Measurements from ENCODE around the gene TMEM72.
A peak's percentile ranks its signal among the peaks of the same experiment; 100 is the strongest.

Gene TMEM72

DNA sequence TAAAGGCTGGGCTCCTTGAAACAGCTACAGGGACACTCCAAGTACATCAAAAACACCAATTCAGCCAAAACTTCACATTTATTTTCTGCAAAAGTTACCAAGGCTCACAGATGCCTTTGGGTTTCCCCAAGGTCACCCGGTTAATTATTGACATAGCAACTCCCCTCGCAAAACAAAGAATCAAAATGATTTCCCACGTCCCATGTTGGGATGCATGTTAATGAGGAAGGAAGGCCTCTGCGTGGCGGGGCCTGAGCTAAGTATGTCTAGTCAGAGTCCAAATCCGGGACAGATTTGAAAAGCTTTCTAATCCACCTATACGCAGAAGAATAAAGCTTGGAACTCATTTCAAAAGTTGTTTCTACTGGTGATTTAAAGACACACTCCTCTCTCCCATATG, 535 bp upstream of the TMEM72 start:
- no peak for DNase-seq
- in situ Hi-C loops (cut with MboI; ENCODE audit: low pct_unique_long_range_greater_than_20kb, low sequenced_read_pairs), result no loop called here

GRCh38 chr10:44911951-44912350, 814 bp downstream of the TMEM72 start:
- in situ Hi-C loops (cut with MboI; ENCODE audit: low pct_unique_long_range_greater_than_20kb, low sequenced_read_pairs), result no loop called here
- no peak for DNase-seq

- DNase-seq, result peak; percentile 16
- in situ Hi-C loops (cut with MboI; ENCODE audit: low pct_unique_long_range_greater_than_20kb, low sequenced_read_pairs), result no loop called here
Observed at GRCh38 chr10:44913350-44914081, 2.4 kb downstream of the TMEM72 start.

DNA sequence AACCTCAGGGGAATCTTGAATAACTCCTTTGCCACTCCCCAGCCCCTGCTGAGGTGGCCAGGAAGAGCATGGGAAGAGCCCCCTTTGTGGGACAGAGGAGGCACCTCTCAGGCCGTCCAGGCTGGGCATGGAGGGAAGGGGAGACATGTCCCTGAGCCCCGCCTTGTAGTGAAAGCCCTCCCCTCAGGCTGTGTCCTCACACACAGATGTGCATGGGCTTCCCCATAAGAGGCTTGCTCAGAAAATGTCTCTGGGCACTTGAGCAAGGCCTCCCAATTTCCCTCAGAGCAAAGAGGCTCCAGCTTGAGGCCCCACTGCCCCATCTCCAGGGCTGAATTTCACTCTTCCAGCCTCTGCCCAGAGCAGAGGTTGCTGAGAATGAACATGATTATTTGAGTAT, 3.8 kb downstream of the TMEM72 start:
- no peak for DNase-seq

DNA sequence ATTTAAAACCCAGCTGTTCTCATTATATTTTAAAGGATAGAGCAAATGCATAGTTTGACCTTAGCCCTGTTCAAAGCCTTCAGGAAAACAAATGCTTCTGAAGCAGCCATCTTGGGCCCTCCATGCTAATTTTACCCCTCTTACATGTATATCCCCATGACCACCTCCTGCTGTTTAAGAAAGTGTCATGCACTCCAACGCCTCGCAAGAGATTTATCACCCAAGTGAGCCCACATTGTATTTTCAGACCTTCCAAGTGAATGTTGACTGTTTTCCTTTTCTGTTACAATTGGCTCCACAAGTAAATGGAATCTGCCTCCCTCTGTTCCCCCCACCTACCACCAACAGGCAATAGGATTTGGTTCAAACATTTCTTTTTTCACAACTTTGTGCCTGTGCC, 5.3 kb downstream of the TMEM72 start:
- in situ Hi-C loops (cut with MboI; ENCODE audit: low pct_unique_long_range_greater_than_20kb, low sequenced_read_pairs), result no loop called here
- no peak for DNase-seq

More for the DNA sequence above, 3.8 kb downstream of the TMEM72 start:
- in situ Hi-C loops (cut with MboI; ENCODE audit: low pct_unique_long_range_greater_than_20kb, low sequenced_read_pairs), result no loop called here

- in situ Hi-C loops (cut with MboI; ENCODE audit: low pct_unique_long_range_greater_than_20kb, low sequenced_read_pairs), result no loop called here
- no peak for DNase-seq
Observed at GRCh38 chr10:44917848-44918247, 6.7 kb downstream of the TMEM72 start.

DNA sequence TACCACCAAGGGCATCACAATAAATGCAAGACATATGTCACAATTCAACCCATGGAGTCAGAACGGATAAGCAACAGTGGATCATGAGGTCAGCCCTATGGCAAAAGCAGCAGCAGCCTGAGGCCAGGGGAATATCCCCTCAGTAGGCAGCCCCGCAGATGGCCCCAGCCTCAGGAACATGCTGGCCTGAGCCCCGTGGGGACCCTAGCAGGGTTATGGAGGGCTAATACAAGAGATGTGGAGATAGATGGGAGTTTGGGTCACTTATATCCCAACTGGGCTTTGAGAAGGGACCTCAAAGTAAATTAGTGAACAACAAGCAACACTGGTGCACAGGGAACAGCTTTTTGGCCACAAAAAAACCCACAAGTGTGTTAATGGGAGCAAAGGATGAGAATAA, 9.1 kb downstream of the TMEM72 start:
- in situ Hi-C loops (cut with MboI; ENCODE audit: low pct_unique_long_range_greater_than_20kb, low sequenced_read_pairs), result no loop called here
- DNase-seq, result no peak

GRCh38 chr10:44921061-44921460, 9.9 kb downstream of the TMEM72 start:
- no peak for DNase-seq
- in situ Hi-C loops (cut with MboI; ENCODE audit: low pct_unique_long_range_greater_than_20kb, low sequenced_read_pairs), result no loop called here

- in situ Hi-C loops (cut with MboI; ENCODE audit: low pct_unique_long_range_greater_than_20kb, low sequenced_read_pairs), result no loop called here
- DNase-seq, result no peak
Observed at GRCh38 chr10:44921506-44921905, 10.4 kb downstream of the TMEM72 start.

DNA sequence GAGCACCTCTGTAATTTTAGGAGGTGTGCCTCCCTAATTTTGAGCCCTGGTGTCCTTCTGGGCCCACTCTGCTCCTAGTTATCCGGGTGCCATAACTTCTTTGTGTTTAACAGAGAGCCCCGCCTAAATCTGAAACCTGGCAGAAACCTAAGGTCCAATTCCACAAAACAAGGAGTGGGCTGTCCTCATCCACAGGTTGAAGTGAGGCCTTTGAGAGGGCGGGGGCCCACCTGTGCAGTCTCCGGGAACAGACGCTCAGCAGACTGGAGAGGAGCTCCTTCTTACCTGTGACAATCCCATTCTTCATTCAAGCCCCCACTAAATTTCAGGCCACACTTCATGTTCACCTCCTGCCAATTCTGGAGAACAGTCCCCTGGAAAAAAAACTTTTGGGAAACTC, 10.9 kb downstream of the TMEM72 start:
- no peak for DNase-seq
- in situ Hi-C loops (cut with MboI; ENCODE audit: low pct_unique_long_range_greater_than_20kb, low sequenced_read_pairs), result no loop called here

DNA sequence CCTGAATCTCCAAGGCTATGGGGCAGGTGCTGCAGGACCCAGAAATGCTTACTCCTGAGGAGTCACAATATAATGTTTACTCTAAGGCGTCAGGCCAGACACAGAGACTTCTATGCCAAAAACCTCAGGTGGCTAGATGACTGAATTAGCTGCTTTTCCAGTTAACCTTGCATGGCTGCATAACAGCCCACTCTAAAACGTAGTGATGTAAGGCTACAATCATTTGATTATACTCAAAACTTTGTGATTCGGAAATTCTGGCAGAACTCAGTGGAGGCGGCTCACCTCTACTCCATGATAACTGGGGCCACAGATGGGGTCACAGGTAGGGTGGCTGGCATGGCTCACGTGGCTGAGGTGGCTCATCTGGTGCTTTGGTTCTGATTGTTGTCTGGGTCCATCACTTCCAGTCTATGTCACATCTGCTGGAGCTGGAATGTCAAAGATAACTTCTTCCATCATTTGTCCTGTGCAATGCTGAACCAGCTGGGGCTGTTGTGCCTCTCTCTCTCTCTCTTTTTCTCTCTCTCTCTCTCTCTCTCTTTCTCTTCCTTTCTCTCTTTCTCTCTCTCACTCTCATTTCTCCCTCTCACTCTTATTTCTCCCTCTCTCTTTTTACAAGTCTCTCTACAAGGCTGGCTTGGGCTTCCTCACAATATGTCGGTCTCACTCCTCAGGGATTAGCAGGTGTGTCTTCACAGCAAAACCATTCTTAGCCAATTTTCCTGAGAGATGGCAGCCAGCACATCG, 11.8 kb downstream of the TMEM72 start:
- in situ Hi-C loops (cut with MboI; ENCODE audit: low pct_unique_long_range_greater_than_20kb, low sequenced_read_pairs), result no loop called here
- no peak for DNase-seq

- no peak for DNase-seq
- in situ Hi-C loops (cut with MboI; ENCODE audit: low pct_unique_long_range_greater_than_20kb, low sequenced_read_pairs), result no loop called here
Observed at GRCh38 chr10:44923611-44924010, 12.5 kb downstream of the TMEM72 start.

DNA sequence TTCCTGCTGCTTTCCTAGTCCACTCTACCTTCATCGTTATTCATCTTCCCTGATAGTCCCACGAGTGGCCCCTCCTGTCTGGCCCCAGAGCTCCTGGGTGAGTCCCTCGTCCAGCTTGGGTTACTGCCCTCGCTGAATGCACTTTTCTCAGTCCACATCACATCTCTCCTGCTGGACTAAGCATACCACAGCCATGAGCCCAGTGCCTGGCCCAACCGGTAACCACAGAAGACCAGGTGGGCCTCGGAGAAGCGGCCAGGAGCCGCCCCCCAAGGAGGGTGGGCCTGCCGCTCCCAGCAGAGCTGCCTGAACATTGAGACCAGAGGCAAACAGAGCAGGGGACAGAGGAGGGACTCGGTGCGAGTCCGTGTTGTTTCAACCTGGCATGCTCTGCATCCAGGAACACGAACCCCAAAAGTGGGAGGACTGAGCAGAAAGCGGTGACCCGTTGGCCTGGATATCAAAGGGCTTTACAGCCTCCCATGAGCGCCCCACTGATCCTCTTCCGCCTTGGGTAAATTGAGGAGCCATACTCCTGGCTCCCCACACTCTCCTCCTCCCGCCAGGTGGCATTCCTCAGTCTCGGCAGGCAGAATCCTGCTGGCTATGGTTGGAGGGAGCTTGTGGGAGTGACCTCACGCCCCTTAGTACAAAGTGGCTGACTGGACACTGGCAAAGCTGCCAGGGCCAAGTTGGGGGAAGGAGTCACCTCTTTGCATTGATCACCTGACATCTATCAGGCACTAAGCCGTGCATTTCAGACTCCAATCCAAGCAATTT, 13.3 kb downstream of the TMEM72 start:
- no peak for DNase-seq
- in situ Hi-C loops (cut with MboI; ENCODE audit: low pct_unique_long_range_greater_than_20kb, low sequenced_read_pairs), result no loop called here

DNA sequence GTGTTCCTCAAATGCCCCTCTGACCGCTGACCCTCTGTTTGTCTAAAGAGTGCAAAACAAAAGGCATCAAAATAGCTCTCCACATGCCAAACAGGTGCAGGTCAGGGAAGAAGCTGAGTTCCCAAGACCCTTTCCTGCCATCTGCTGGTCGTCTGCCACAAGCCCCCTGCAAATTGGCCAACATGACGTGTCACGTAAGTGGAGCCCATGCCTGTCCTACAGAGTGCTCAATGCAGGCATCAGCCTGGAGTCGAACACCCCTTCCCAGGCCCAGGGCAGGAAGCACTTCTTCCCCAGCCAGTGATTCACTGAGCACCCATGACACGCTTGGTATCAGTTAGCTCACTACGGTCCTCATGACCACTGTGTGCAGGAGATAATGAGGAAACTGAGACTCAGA, 14.1 kb downstream of the TMEM72 start:
- DNase-seq, result peak; percentile 33
- in situ Hi-C loops (cut with MboI; ENCODE audit: low pct_unique_long_range_greater_than_20kb, low sequenced_read_pairs), result no loop called here

DNA sequence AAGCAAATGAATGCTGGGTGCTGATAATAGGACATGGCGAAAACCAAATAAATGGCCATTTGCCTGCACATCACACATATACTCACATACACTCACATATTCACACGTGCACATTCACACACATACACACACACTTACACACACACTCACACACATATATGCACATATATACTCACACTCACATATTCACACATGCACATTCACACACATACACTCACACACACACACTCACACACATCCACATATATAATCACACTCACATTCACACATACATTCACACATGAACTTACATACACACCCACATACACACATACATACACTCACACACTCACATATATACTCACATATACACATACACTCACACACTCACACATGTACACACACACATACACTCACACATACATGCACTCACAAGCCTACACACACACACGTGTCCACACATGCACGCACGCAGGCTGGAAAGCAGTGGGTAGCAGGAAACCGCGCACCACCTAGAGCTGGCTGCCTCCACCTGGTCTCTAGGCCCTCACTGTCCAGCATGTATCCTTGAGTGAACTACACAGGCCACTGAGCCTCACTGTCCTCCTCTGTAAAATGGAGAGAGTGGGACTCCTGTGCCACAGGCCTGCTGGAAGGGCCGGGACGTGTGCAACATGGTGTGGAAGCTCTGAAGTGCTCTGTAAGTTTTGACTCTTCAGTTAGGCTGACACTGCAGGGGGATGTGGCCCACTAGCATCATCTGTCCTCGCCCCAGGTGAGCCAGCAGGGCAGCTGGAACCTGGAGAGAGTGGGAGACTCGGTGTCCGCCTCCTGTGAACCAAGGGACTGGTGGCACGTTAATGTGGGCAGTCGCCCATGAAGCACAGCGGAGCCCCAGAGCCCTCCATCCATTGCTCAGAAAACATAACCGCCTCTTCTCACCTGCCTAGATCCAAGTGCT, 14.9 kb downstream of the TMEM72 start:
- in situ Hi-C loops (cut with MboI; ENCODE audit: low pct_unique_long_range_greater_than_20kb, low sequenced_read_pairs), result no loop called here
- DNase-seq, result no peak

GRCh38 chr10:44926751-44927351, 15.7 kb downstream of the TMEM72 start:
- no peak for DNase-seq
- in situ Hi-C loops (cut with MboI; ENCODE audit: low pct_unique_long_range_greater_than_20kb, low sequenced_read_pairs), result no loop called here

- in situ Hi-C loops (cut with MboI; ENCODE audit: low pct_unique_long_range_greater_than_20kb, low sequenced_read_pairs), result no loop called here
- no peak for DNase-seq
Observed at GRCh38 chr10:44927352-44927751, 16.2 kb downstream of the TMEM72 start.

DNA sequence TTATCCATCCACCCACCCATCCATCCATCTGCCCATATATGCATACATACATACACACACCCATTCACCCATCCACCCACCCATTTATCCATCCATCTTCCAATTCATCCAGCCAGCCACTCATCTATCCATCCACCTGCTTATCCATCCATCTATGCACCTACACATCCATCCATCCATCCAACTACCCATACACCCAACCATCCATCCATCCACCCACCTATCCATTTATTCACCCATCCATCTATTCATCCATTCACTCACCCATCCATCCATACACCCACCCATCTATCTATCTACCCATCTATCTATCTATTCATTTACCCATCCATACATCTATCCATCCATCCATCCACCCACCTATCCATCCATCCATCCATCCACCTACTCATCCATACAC, 17.3 kb downstream of the TMEM72 start:
- in situ Hi-C loops (cut with MboI; ENCODE audit: low pct_unique_long_range_greater_than_20kb, low sequenced_read_pairs), result no loop called here
- no peak for DNase-seq

All from KBM-7 (cell line).